22Rv1 (cell line): Measurements from ENCODE around the gene C3orf38.

ENCODE experiments used
- CTCF ChIP-seq: fragments of 450-650 bp; IDR thresholded peaks from 2 replicates; pipeline ENCODE4 v1.5.1; 2017; ENCODE audit warnings: mild to moderate bottlenecking
- ZFX ChIP-seq: fragments of 450-650 bp; IDR thresholded peaks from 2 replicates; pipeline ENCODE4 v1.6.1; 2017; ENCODE audit warnings: antibody characterized with exemption, borderline replicate concordance

- TF ChIP-seq CTCF (no peak), ZFX (no peak)
Observed at GRCh38 chr3:88191872-88192409, 42.2 kb downstream of the C3orf38 start.
